Left cardiac atrium (tissue), 4 donors: Measurements from ENCODE around the gene ACKR3. TPM values are rescaled to one million over a fixed set of nuclear protein-coding genes. Genes with fewer than 3 reads are reported as not detected.

Experiments used
- ATAC-seq, 2 donors: fragments of 200-7000 bp; cut with Tn5 transposase; one replicate each; pipeline ENCODE4 v1.9.1; 2020; ENCODE audit warnings: mild to moderate bottlenecking in 2 of 2, moderate library complexity in 2 of 2
- DNase-seq: peaks from one replicate; pipeline ENCODE4 v3.0.0-alpha.2; 2020
- intact Hi-C, 2 donors: fragments of 100-400 bp; cut with DNase I; formaldehyde crosslinking; loops; one replicate each; pipeline versions ENCODE4 v1.14.1 to v1.15.1; 2022 to 2023
- total RNA-seq, 2 donors: library from RNA; stranded (reverse); fragmentation: NEBNext Ultra II Directional; extraction: Animal tissue kit (Norgen Biotek cat#: 25700); gene quantifications; one replicate each; pipeline ENCODE4 v1.2.1, GENCODE V29; 2021
- donor health status: DM: no; HTN: yes; CAD: no.
- donor health status: DM: no; HTN: yes; CAD: no; lungs with severe emphysema.
- donor health status: DM: yes; HTN: yes; CAD: no.
- donor health status: Dilated cardiomyopathy.

ACKR3 gene
- total RNA-seq, 2 donors from 2014 or later = 27.4 to 46.4 TPM

DNA sequence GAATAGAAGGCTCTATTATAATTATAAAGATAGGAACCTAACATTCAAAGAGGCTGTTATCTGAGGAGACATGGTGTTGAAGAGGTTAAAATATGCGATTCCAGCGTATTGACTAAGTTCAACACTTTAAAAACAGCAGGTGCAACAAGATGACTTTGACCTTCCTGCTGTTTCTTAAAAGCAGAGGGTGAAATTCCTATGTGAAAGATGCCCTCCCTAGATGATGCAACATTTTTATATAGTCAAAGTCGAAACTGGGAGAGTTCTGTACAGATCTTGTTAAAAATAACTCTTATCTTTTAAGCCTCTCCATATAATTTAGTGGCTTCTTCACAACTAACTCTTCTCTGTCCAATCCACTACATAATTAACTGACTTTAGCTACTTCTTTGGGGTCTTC is 4.4 kb upstream of the ACKR3 start:
- ATAC-seq (no peak), DNase-seq (no peak)
- intact Hi-C loops = loop anchor here in 1 of 2 donors (10.0 kb wide), 1 partner anchor 170 kb away; no protein-coding TSS in a partner anchor

DNA sequence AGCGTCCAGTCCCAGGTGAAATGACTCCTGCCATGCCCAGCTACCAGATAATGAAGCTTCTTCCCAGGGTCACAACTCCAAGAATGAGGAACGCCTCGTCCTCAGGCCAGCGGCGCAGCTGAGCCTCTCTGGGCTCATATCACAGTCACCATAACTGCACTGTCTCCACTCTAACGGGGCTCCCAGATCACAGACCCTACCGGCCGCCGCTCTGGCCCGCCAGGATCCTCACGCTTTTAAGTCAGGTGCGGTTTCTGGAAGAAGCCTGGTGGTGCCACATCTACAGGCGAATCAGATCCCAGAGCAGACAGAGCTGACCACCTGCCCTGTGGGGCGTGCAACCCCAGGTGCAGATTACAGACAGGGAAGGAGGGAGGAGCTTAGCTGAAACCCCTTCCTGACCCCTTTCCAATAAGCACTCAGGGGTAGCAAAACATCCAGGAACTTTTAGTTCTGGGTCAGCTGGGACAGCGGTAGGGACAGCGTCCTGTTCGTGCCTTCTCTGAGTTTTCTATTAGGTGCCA is 3.7 kb upstream of the ACKR3 start:
- intact Hi-C loops = loop anchor here in 1 of 2 donors (10.0 kb wide), 1 partner anchor 169 kb away; no protein-coding TSS in a partner anchor
- DNase-seq (no peak), ATAC-seq (no peak)

DNA sequence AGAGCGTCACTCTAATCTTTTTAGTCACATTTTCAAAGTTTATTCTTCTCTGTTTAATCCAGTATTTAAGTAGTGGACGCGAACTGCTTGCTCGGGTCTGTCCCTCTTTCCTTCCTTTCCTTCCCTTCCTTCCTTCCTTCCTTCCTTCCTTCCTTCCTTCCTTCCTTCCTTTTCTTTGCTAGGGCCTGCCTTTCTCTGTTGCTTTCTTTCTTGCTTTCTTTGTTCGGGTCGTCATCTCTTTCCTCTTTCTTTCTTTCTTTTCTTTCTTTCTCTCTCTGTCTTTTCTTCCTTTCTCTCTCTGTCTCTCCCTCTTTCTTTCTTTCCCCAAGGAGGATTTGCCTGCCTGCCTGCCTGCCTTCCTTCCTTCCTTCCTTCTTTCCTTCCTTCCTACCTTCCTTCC is 3.0 kb upstream of the ACKR3 start:
- no peak for ATAC-seq
- DNase-seq = no peak
- intact Hi-C loops = loop anchor here in 1 of 2 donors (10.0 kb wide), 1 partner anchor 168 kb away; no protein-coding TSS in a partner anchor

DNA sequence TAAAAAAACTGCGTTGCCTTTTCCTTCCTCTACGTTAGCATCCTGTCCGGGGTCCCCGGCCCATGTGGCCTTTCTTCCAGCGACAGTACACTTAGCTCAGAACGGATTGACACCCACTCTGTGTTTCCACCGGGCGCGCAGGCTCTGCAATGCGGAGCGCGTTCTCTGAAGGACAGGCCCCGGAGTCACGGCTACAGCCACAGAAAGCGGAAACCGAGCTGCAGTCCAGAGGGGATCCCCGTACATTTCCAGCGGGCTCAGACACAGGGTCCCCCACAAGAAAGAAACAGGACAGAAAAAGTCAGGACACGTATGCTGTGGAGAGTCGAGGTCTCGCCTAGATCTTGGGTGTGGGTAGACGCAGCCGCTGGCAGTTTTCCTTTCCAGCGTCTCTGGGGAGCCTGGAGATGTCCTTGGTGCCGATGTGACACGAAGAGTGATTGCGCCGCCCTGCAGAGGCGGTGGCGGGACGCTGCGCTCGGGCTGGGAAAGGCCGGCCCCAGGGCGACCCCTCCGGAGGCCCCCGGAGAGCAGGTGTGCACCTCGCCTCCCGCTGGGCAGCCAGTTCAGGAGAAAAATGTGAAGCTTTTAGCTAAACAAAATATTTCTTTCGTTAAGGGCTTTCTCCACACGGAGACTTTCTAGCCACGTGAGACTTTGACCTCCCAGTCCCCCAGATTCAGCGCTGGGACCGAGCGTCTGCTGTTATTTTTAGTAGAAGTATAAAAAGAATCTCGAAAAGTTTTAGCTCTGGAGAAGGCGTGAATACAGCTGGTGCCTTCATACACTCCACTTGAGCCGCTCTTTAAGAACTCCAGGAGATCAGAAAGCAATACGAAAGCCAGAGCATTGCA is 1.3 kb upstream of the ACKR3 start:
- ATAC-seq (peak; percentile 48 to 59), DNase-seq (peak; percentile 63)
- intact Hi-C loops = loop anchor here in 1 of 2 donors (10.0 kb wide), 1 partner anchor 167 kb away; no protein-coding TSS in a partner anchor

DNA sequence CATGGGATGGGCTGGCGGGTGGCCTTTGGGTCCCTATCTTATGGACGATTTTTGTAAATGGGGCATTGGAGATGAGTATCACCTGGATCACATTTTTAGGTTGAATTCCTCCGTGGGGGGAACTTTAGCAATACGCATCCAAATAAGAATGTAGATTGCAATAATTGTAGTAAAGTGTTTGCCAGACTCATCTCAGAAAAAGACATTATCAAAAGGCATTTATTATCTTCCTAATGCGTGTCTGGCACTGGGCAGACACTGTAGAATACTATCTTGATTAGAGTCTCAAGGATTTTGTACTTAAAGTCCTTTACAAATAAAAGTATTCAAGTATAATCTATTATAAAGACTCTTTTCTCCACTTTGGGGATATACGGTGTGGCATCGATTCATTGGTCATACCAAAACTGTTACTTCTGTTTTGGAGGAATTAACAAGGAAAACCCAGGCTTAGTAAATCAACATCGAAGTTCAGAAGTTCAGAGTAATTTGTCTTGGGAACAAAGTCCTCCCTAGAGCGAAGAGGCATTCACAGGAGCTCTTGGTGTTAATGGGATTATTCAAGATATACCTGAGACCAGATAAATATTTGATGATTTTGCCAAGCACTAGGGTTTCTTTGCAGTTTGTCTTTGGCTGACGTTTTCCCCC is 578 bp upstream of the ACKR3 start:
- intact Hi-C loops = loop anchor here in 1 of 2 donors (10.0 kb wide), 1 partner anchor 166 kb away; no protein-coding TSS in a partner anchor
- DNase-seq = no peak
- ATAC-seq = no peak

DNA sequence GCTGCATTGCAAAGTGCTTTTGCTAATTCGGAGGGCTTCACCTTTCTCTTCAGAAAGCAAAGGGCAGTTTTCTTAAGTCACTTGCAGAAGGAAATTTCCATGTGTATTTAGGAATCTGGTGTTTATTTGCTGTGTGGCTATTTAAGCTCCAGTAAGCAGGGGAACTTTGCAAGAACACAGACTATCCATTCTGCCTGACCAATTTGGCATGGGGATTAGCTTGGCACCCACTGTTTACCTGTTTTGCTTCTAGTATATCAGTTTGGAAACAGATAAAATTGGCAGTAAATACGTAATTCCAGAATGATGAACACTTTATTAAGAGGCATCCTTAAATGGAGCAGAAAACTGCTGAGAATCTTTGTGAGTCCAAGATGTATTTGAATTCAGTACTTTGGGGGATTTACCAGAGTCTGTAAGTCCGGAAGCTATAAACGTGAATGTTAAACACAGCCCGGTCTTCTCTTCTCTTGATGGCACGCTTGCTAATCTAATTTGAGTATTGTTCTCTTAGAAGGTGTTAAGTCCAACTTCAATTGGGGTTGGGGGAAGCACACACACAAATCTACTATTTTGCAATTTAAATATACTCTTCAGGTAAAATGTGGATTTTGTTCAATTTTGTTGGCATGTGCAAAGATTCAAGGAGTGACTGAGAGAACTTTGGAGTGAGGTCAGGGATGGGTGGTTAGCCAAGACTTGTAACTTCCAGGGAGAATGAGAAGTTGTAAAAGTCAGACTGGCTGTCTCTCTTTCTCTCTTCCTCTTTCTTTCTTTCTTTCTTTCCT is 650 bp downstream of the ACKR3 start:
- intact Hi-C loops = no loop called here
- ATAC-seq (no peak), DNase-seq (no peak)

DNA sequence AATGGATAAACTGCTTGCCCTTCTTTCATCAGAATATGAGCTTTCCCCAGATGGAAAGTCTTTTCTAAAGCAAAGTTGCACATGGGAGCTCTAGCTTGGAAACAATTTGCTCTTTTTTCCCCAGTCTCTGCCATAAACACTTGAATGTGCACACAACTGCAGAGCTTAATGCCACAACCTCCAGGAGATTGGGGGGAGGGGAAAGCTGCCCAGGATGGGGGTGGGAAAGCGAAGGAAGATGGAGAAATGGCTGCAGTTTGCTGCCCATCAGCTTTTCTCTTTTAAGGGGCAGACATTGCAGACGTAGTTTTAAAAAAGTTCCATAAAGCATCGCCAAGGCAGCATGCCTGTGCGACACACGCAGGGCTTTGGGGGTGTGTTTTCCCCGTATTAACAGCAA is 1.5 kb downstream of the ACKR3 start:
- intact Hi-C loops = no loop called here
- ATAC-seq (no peak), DNase-seq (no peak)

DNA sequence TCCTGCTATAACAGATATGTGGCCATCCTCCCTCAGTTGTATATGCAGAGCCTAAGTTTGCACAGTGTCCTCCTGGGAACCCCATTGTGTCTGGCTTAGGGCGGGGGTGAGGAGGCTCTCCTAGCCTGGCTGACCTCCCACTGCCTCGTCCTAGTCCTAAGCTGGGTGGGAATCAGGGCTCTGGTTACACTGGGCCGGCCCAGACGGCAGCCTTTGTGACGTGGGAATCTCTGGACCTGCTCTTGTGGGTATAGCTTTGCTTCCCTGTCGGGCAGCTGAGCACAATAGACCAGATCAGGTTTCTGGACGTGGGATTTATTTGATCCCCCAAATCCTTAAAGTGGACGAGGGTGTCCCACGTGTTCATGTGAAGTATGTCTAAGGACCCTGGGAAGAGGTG is 2.9 kb downstream of the ACKR3 start:
- intact Hi-C loops = no loop called here
- ATAC-seq (peak in 1 of 2 donors; percentile 6), DNase-seq (peak; percentile 55)

DNA sequence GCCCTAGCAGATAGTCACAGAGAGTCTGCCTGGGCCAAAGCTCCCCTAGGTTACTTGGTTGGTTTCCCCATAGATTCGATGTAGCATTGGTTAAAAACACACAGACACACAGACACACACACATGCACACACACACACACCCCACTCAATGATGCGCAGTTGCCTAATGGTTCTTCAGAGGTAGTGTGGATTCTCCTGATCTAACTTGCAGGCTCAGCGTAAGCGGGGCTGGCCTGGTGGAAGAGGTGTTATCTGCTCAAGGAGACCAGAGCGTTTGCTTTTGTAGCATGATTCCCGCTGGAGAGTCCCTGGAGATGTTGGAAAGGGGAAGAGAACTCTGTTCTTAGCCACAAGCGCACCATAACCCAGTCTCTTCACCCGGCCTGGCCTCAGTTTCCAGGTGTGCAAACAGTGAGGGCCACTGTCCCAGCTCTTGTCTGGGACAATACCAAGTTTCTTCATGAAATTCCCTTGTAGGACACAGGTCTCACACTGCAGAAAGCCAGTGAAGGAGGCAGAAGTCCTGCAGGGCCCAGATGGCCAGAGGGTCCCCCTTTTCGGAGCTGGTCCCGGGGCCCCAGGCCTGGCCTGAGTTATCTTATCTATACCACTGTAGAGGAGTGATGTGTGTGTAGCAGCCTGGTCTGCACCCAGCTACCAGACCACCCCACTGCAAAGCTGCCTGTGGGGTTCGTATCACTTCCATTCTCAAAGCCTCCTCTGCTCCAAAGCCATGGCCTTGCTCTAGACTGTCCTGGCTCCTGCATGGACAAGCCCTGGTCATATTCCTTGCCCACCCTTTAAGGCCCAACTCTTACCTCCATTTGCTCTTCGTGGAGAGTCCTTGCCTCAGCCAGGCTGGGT is 3.7 kb downstream of the ACKR3 start:
- no peak for DNase-seq
- ATAC-seq = no peak
- intact Hi-C loops = no loop called here

DNA sequence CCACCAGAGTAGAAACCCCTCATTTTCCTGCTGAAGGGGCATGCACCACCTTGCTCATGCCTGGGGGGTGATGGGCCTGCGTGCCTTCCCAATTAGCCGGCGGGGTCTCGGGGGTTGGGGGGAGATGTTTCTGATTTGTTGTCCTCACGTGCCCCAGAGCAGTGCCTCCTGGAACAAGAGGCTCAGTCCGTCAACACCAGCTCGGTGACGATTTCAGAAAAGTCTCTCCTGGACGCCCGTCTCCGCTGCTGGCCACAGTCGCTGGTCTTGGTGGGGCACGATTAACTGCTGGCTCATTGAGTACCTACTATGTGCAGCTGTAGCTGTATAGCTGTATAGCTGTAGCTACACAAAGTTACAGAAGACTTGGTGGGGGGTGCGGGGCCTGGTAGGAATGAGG is 4.4 kb downstream of the ACKR3 start:
- no peak for DNase-seq
- no peak for ATAC-seq
- intact Hi-C loops = no loop called here

DNA sequence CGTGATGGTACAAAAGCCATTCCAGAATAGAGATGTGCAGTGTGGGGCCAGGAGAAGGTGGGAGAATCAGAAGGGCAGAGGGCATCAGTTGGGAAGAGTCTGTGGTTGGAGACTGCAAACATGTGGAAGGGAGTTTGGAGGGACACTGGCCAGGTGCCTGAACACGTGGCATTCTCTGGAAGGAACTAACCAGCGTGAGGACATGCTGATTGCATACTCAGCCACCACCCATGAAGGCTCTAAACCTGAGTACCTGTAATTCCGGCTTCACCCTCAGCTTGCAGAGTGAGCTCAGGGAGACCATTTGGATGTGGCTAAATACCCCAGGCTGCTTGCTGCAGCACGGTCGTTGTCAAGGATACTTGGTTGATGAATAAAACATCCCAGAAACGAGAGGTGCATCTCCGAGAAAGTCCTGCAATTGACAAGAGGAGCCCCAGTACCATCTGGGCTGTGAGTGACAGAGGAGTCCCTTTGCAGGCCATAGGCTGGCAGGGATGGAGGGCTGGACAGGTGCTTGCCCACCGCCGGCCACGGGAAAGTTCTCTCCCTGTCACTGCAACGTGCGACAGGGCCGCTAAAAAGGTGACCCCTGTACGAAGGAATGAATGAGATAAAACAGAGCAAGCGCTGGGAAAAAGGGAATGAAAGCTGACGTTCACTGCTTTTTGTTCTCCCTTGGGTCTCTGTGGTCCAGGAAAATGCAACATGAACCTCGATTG is 5.0 kb downstream of the ACKR3 start:
- DNase-seq (no peak), ATAC-seq (no peak)
- intact Hi-C loops = no loop called here

DNA sequence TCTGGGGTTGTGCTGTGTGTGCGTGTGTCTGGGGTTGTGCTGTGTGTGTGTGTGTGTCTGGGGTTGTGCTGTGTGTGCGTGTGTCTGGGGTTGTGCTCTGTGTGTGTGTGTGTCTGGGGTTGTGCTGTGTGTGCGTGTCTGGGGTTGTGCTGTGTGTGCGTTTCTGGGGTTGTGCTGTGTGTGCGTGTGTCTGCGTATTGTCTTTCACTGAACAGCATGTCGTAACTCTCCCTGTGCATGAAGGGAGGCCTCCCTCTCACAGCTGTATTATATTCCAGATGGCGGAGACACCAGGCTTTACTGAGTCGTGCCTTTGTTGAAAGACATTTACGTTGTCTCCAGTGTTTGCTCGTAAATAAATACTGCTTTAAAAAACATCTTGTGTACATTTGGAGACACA is 5.9 kb downstream of the ACKR3 start:
- DNase-seq = no peak

DNA sequence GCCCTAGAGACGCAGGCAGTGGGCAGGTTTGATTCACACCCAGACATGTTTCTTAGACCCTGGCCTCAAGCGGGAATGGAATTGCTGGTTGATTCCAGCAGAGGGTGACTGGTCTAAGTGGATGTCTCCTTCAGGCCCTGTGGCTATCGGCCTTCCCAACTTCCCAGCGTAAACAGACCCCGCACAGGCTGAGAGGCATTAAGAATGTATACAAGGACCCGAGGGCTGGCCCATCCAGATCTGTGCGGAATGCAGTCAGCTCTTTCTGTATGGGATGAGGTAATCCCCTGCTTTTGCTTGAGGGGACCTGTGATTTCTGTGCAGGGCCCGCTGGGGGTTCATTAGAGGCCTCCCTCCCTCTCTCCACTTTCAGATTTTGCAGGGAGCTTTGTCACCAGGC is 6.5 kb downstream of the ACKR3 start:
- no peak for DNase-seq
- ATAC-seq = no peak
- intact Hi-C loops = no loop called here

More for the DNA sequence above, 5.9 kb downstream of the ACKR3 start:
- no peak for ATAC-seq
- intact Hi-C loops = no loop called here

DNA sequence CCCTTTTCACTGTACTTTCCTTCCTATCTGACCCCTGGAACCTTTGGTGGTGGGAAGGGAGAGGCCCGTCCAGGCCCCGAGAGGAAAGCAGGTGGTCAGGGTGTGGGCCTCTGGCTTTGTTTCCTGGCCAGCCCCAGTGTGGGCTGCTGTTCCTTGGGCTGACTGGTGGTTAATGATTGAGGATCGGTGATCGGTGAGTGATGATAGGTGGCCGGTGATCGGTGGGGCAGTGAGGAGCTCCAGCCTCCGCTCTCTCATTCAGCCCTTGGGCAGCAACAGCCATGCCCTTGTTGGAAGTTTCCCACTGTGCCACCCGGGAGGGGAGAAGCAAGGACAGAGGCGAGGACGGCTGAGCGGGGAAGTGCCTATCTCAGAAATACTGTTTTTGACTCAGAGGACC is 7.3 kb downstream of the ACKR3 start:
- no peak for ATAC-seq
- intact Hi-C loops = no loop called here
- no peak for DNase-seq

DNA sequence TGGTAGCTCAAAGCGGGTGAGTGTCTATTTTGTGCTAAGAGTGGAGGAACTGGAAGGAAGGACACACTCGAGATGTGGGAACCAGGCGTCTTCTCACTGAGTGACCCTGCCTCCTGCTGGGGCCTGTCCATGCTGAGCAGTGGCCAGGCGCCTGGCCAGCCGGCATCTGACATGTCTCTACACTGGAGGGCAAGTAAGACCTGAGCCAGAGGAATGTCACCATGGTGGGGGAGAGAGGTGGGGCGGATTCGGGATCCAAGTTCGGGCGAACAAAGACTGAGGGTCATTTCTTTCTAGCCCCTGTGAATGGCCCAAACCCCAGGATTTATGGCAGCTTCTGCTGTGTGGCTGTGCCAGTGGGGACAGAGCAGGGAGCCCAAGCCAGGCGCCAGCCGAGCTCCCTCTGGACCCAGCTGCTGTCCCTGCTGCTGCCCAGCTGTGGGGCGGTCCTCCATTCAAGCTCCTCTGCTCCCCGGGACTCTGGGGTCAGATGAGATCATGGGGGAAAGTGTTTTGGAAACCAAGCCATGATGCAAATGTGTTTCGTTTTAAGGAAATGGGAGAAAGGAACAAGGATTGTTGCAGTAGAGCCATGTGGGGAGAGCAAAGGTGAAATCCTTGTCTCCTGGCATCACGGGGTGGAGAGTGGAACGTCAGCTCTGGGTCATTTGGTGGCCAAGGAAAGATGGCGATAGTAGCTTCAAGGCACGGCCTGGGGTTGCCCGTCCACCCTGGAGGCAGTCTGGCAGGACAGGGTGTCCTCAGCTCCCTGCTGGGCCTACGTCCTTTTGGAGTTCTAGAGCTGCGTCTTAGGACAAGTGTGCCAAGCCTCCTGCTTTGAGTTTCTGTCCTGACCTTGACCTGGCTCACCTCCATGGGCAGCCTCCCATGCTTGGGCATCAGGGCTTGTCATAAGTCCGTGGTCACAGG is 8.1 kb downstream of the ACKR3 start:
- DNase-seq (no peak), ATAC-seq (peak in 1 of 2 donors; percentile 73)
- intact Hi-C loops = no loop called here

DNA sequence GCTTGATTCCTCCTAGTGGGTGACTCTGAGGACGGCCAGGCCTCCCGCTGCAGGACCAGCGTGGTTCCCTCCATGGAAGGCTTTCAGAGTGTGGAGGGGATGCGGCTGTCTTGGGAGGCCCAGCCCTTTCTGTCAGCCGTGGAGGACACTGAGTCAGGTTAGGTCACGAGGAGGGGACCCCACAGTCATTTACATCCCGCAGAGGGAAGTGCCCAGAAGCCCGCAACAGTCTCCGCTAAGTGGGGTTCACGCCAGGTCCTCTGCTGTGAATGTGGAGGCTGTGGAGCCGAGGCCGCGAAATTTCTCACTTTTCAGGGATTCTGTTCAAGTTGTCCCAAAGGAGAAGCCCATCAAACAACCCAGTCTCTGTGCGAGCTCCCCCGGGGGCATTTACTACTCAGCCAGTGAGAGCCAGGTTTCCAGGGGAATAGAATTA is 8.8 kb downstream of the ACKR3 start:
- intact Hi-C loops = no loop called here
- DNase-seq (no peak), ATAC-seq (no peak)
